T1000 (cell line): Measurements from ENCODE around the gene TROAP.
A peak's percentile ranks its signal among the peaks of the same experiment; 100 is the strongest.
"Not testable (repeated sequence)": the region's sequence is repeated elsewhere in the genome, so short reads cannot be mapped to it uniquely, and the experiment has no call there.

Experiments used
- DNase-seq: peaks from one replicate; lab custom pipeline; 2025; ENCODE audit warnings: mixed read lengths; lab: John Stamatoyannopoulos, UW

TROAP gene

GRCh38 chr12:49328816-49329215, 5.8 kb downstream of the TROAP start:
- DNase-seq: no peak

DNA sequence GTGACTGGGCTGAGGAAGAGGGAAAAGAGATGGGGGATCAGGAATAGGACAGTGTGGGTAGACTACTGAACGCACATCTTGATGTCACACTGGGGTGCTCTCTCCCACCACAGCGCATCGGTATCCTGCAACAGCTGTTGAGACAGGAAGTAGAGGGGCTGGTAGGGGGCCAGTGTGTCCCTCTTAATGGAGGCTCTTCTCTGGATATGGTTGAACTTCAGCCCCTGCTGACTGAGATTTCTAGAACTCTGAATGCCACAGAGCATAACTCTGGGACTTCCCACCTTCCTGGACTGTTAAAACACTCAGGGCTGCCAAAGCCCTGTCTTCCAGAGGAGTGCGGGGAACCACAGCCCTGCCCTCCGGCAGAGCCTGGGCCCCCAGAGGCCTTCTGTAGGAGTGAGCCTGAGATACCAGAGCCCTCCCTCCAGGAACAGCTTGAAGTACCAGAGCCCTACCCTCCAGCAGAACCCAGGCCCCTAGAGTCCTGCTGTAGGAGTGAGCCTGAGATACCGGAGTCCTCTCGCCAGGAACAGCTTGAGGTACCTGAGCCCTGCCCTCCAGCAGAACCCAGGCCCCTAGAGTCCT, 7.1 kb downstream of the TROAP start:
- no peak for DNase-seq

GRCh38 chr12:49330631-49331379, 7.8 kb downstream of the TROAP start:
- no peak for DNase-seq

DNA sequence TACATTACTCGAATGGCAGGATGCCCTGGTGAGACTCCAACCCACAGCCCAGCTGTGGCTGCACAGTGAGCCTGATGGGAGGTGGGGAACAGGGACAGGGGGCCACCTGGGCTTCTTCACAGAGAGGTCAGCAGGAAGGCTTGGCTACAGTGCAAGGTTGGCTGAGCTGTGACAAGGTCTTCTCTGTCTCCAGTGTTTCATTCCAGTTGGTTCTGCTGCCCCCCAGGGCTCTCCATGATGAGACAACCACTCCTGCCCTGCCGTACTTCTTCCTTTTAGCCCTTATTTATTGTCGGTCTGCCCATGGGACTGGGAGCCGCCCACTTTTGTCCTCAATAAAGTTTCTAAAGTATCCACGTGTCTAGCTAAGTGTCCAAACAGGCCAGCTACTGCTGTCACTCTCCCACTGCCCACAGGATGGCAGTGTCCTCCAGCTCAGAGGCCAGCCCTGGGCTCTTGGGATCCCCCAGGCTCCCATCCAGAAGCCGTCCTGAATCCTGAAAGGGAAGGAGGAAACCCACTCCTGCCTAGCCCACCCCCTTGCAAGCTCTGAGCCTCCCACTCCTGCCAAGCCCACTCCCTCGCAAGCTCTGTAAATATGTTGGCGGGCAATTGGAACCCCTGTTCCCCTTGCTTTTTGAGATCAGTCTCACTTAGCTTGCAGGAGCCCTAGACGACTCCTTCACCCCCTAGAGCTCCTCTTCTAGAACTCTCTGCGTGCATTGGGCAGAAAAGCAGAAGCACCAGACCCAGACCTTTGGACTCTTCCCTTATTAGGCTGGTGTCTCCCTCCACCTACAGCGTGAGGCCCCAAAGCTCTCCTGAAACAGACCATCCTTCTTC, 8.5 kb downstream of the TROAP start:
- no peak for DNase-seq

- DNase-seq: no peak
Observed at GRCh38 chr12:49332441-49332861, 9.4 kb downstream of the TROAP start.

- no peak for DNase-seq
Observed at GRCh38 chr12:49332891-49333371, 9.9 kb downstream of the TROAP start.

- not testable (repeated sequence) for DNase-seq
Observed at GRCh38 chr12:49333778-49334177, 10.7 kb downstream of the TROAP start.

- DNase-seq: no peak
Observed at GRCh38 chr12:49334226-49334625, 11.2 kb downstream of the TROAP start.

DNA sequence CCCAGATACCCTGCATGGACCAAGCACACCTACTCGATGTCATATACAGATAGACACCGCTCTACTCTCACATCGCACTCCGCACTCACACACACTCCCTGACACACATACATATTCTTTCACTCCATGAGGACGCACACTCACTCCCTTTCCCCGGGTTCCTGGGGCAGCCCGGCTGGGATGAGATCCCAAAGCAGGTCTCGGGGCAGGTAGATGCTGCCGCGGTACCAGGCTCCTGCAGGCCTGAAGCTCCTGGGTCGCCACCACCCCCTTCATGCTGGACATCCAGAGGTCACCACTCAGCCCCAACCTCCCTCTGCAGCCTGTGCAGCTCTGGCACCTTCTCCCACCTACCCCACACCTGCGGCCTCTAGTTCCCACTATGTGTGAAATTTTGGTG, 11.6 kb downstream of the TROAP start:
- no peak for DNase-seq

- no peak for DNase-seq
Observed at GRCh38 chr12:49335118-49335954, 12.3 kb downstream of the TROAP start.

- DNase-seq: no peak
Observed at GRCh38 chr12:49335955-49336644, 13.0 kb downstream of the TROAP start.

GRCh38 chr12:49336645-49337584, 13.9 kb downstream of the TROAP start, which contains the start of gene C1QL4:
Gene C1QL4 (minus strand): TSS chr12:49337188. CDS start chr12:49336477, 711 bp downstream.
- DNase-seq: peak; percentile 86

DNA sequence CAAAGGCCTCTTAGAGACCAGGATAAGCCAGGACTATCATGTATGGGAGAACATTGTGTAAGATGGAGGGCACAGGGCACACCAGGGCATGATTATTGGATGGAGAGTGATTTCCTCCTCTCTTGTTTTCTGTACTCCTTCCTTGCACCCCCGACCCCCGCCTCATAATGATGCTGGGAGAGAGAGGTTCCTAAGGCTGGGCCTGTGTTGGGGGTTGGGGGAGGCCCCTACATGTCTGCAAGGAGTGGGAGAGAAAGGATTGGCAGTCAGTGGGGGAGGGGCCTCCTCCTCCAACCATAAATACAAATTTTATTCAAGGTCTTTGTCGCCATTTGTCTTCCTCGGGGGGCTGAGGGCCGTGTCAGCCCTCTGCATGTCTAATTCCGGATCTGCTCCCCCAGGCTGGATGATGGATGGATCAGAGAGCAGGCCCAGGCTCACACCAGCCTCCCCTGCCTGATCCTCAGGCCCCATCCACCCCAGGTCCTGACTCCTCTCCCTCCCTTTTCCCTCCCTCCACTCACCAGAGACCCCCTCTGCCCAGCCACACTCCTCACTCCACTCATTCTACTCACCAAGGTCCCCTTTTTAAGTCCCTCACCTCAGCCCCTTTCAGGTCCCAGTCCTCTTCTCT, 15.9 kb downstream of the TROAP start:
- no peak for DNase-seq

DNA sequence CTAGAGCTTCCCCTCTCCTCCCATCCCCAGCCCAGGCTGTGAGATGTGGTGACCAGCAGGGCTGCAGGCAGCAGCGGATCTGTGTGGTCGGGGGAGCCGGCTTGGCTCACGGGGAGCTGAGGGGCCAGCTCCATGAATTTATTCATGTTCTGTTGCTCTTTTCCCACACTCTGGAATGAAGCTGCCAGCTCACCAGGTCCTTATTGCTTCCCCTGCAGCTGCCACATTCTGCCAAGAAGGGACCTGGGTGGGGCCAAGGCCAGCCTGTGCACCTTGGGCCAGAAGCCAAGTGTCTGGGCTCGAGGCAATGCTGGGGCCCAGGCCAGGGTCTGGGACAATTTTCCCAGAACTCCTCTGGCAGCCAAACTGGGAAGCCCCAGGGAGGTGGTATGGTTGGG, 16.4 kb downstream of the TROAP start:
- DNase-seq: no peak

GRCh38 chr12:49340095-49340870, 17.2 kb downstream of the TROAP start:
- DNase-seq: no peak

DNA sequence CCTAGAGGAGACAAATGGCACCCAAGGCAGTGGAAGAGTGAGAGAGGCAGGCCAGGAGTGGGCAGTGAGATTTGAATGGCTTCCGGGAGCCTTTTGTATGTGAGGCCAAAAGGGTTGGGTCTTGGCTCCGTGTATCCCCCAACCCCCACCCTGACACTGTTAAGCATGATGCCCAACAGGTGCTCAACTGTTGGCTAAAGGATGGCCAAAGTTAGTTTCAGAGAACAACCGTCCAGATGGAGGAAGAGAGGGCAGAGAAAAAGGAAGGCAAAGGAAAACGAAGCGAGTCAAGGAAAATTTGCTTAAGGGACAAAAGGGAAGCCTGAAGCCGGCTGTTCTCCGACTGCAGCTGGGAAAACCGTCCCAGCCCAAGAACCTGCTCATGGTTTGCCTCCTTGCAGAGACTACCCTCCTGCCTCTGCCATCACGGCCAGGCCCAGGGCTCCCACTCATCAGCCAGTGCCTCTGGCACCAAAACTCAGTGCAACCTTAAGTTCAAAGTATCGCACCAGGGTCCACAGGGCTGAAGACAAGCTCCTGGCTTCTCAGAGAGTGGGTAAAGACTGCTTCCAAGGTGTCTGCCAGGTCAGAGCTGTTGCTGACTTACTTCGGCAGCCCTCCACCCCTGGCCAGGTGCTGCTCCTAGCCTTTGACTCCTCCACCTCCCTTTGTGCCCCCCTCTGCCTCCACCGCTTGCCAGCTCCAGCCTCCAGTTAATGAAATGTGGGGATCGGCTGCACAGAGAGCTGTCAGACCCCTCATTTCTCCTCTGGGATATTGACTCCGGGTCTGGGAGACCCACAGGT, 18.1 kb downstream of the TROAP start:
- no peak for DNase-seq

DNA sequence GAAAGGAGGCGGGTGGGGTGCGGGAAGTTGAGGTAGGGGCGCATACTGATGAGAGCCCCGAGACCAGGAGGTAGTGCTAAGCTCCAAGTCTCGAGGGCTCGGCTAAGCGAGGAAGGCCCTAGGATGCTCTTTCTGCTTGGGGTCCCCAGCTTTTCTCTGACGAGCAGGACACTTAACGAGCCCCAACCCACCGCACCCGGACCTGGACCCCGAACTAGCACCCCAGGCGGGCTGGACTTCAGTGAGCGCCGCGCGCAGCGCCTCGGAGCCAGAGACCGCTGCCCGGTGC, 18.7 kb downstream of the TROAP start:
- DNase-seq: no peak
